Muscle layer of duodenum (tissue), 2 donors: ENCODE measurements around the gene SLC35G3.

ENCODE experiments used
- H3K27ac ChIP-seq: one replicate; pipeline ENCODE4 v1.7.0; 2013; ENCODE audit warnings: mild to moderate bottlenecking, low read length
- H3K27me3 ChIP-seq: one replicate; pipeline ENCODE4 v1.7.0; 2013; ENCODE audit warnings: low read depth, mild to moderate bottlenecking, control low read depth, low read length
- H3K36me3 ChIP-seq, 2 donors: one replicate each; pipeline ENCODE4 v1.7.0; 2013; ENCODE audit warnings: low read length in 2 of 2, control low read depth in 1 of 2, mild to moderate bottlenecking in 1 of 2; ENCODE audit not compliant: insufficient read depth in 2 of 2, control insufficient read depth in 1 of 2
- H3K4me1 ChIP-seq, 2 donors: one replicate each; pipeline ENCODE4 v1.7.0; 2013; ENCODE audit warnings: low read length in 2 of 2, mild to moderate bottlenecking in 2 of 2, control low read depth in 1 of 2, moderate library complexity in 1 of 2; ENCODE audit not compliant: insufficient read depth in 2 of 2, control insufficient read depth in 1 of 2
- H3K4me3 ChIP-seq, 2 donors: one replicate each; pipeline ENCODE4 v1.7.0; 2013; ENCODE audit warnings: low read length in 2 of 2, low read depth in 1 of 2, mild to moderate bottlenecking in 1 of 2
- H3K9me3 ChIP-seq, 2 donors: one replicate each; pipeline ENCODE4 v1.7.0; 2013; ENCODE audit warnings: low read length in 2 of 2, control low read depth in 1 of 2, mild to moderate bottlenecking in 1 of 2; ENCODE audit not compliant: control insufficient read depth in 1 of 2
- donor health status: healthy.

SLC35G3 gene

GRCh38 chr17:35146214-35146833, 47.9 kb downstream of the SLC35G3 start:
- no peaks in the 10 kb centered on the region for H3K36me3 ChIP-seq
- H3K4me1 ChIP-seq = no peaks in the 10 kb centered on the region
- no peaks in the 10 kb centered on the region for H3K27me3 ChIP-seq
- H3K4me3 ChIP-seq = no peak overlapping the region
- no peaks in the 10 kb centered on the region for H3K9me3 ChIP-seq
- H3K27ac ChIP-seq = no peak overlapping the region

- no peaks in the 10 kb centered on the region for H3K27me3 ChIP-seq
- no peak overlapping the region for H3K4me3 ChIP-seq
- no peaks in the 10 kb centered on the region for H3K9me3 ChIP-seq
- H3K36me3 ChIP-seq = no peaks in the 10 kb centered on the region
- H3K27ac ChIP-seq = no peak overlapping the region
- peaks cover 0 to 8% of the 10 kb centered on the region in 2 donors for H3K4me1 ChIP-seq
Measured at GRCh38 chr17:35144840-35145239, 49.4 kb downstream of the SLC35G3 start.
